Neural cell (in vitro differentiated cells): ENCODE data around the gene SLC66A1.

ENCODE experiments used
- EP300 ChIP-seq: fragments of 450-650 bp; conservative IDR thresholded peaks from 2 replicates; pipeline ENCODE4 v1.6.1; 2014; ENCODE audit warnings: antibody characterized with exemption, mild to moderate bottlenecking, moderate library complexity; ENCODE audit not compliant: poor library complexity, severe bottlenecking
- EZH2 ChIP-seq: fragments of 200-600, 300-800 bp; shearing (Covaris generic), sonication (generic); IDR thresholded peaks from 2 replicates; pipeline ENCODE4 v1.6.1; 2014; ENCODE audit warnings: antibody characterized with exemption, low read length, borderline replicate concordance, mild to moderate bottlenecking; ENCODE audit not compliant: insufficient read depth, poor library complexity, severe bottlenecking
- POLR2AphosphoS5 ChIP-seq: IDR thresholded peaks from 2 replicates; pipeline ENCODE4 v1.6.1; 2012
- RAD21 ChIP-seq: fragments of 450-650 bp; conservative IDR thresholded peaks from 2 replicates; pipeline ENCODE4 v1.6.1; 2014; ENCODE audit warnings: antibody characterized with exemption, mild to moderate bottlenecking, moderate library complexity
- TF ChIP-seq, protein P1 (sequence below): fragments of 450-650 bp; IDR thresholded peaks from 2 replicates; pipeline ENCODE4 v1.5.1; 2014; ENCODE audit warnings: antibody characterized with exemption, mild to moderate bottlenecking, moderate library complexity; ENCODE audit not compliant: poor library complexity, severe bottlenecking
- TF ChIP-seq, protein P2 (sequence below): IDR thresholded peaks from 2 replicates; pipeline ENCODE4 v1.6.1; 2012; ENCODE audit warnings: borderline replicate concordance

DNA sequence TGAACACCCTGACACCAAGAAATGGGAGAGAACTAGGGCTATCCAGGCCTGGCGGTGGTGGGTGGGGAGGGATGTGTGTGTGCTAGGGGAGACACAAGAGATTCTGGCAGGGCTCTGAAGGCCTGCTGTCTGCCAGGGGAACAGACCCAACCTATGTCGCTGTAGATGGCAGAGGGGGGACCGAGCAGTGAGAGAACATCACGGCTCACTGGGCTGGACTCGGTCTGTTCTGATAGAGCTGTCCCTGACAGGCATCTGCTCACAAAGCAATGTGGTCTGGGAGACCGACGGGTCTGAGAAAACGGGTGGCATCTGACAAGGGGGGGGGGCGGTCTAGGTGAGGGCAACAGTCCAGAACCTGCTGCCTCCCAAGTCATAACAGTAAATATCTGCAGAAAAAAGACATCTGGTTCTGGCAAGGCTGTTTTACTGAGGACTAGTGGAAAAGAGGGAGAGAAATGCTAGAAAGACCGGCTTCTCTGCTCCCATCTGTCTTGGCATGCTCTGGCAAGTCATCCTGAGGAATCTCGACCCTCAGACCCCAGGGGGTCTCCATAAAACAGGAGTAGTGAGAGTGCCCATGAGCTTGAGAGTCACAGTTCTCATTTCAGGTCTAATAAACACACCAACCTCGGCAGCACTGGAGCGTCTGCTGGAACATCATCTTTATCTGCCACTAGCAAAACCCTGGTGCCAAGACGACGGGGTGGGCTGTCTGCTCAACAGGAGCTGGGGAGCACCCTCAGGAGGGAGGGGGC, 36.5 kb downstream of the SLC66A1 start:
- TF ChIP-seq, protein P1, sequence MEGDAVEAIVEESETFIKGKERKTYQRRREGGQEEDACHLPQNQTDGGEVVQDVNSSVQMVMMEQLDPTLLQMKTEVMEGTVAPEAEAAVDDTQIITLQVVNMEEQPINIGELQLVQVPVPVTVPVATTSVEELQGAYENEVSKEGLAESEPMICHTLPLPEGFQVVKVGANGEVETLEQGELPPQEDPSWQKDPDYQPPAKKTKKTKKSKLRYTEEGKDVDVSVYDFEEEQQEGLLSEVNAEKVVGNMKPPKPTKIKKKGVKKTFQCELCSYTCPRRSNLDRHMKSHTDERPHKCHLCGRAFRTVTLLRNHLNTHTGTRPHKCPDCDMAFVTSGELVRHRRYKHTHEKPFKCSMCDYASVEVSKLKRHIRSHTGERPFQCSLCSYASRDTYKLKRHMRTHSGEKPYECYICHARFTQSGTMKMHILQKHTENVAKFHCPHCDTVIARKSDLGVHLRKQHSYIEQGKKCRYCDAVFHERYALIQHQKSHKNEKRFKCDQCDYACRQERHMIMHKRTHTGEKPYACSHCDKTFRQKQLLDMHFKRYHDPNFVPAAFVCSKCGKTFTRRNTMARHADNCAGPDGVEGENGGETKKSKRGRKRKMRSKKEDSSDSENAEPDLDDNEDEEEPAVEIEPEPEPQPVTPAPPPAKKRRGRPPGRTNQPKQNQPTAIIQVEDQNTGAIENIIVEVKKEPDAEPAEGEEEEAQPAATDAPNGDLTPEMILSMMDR: no peak
- TF ChIP-seq EZH2: no peak
- no peak for TF ChIP-seq POLR2AphosphoS5
- no peak for TF ChIP-seq RAD21
- TF ChIP-seq, protein P2, sequence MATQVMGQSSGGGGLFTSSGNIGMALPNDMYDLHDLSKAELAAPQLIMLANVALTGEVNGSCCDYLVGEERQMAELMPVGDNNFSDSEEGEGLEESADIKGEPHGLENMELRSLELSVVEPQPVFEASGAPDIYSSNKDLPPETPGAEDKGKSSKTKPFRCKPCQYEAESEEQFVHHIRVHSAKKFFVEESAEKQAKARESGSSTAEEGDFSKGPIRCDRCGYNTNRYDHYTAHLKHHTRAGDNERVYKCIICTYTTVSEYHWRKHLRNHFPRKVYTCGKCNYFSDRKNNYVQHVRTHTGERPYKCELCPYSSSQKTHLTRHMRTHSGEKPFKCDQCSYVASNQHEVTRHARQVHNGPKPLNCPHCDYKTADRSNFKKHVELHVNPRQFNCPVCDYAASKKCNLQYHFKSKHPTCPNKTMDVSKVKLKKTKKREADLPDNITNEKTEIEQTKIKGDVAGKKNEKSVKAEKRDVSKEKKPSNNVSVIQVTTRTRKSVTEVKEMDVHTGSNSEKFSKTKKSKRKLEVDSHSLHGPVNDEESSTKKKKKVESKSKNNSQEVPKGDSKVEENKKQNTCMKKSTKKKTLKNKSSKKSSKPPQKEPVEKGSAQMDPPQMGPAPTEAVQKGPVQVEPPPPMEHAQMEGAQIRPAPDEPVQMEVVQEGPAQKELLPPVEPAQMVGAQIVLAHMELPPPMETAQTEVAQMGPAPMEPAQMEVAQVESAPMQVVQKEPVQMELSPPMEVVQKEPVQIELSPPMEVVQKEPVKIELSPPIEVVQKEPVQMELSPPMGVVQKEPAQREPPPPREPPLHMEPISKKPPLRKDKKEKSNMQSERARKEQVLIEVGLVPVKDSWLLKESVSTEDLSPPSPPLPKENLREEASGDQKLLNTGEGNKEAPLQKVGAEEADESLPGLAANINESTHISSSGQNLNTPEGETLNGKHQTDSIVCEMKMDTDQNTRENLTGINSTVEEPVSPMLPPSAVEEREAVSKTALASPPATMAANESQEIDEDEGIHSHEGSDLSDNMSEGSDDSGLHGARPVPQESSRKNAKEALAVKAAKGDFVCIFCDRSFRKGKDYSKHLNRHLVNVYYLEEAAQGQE: no peak
- TF ChIP-seq EP300: no peak
